Stimulated activated naive CD8-positive, alpha-beta T cell treated with anti-CD3 and anti-CD28 coated beads, Interleukin-15, amount 100 ng/mL, for 72 hours (primary cell): ENCODE results near the gene CKS1B.

Experiments used
- ATAC-seq: fragments of 150-1000 bp; cut with Tn5 transposase; 2 replicates; pipeline ENCODE4 v1.10.0; 2021; ENCODE audit warnings: mild to moderate bottlenecking, moderate library complexity
- DNase-seq, 2 donors: peaks; one replicate each; pipeline ENCODE4 v3.0.0; 2021 to 2022
- H3K27ac Mint-ChIP-seq, 2 donors: one replicate each; pipeline ENCODE4 v1.8.0; 2022; ENCODE audit warnings: mild to moderate bottlenecking in 2 of 2, mixed read lengths in 2 of 2, moderate library complexity in 2 of 2
- H3K27me3 Mint-ChIP-seq: one replicate; pipeline ENCODE4 v1.8.0; 2022; ENCODE audit warnings: mixed read lengths
- H3K4me1 Mint-ChIP-seq: one replicate; pipeline ENCODE4 v1.8.0; 2022; ENCODE audit warnings: mild to moderate bottlenecking, mixed read lengths
- H3K4me3 Mint-ChIP-seq, 2 donors: one replicate each; pipeline ENCODE4 v1.8.0; 2022; ENCODE audit warnings: mild to moderate bottlenecking in 2 of 2, mixed read lengths in 2 of 2, moderate library complexity in 1 of 2
- H3K9me3 Mint-ChIP-seq, 2 donors: one replicate each; pipeline ENCODE4 v1.8.0; 2022; ENCODE audit warnings: mixed read lengths in 2 of 2

Gene CKS1B

GRCh38 chr1:154974102-154974807 lies at the start of gene CKS1B:
TSS of gene CKS1B (plus strand) at chr1:154974681. CDS start at chr1:154974746, 65 bp downstream.
- H3K27me3 Mint-ChIP-seq: no peaks in the 10 kb centered on the region
- peaks cover 39% of the 10 kb centered on the region for H3K4me1 Mint-ChIP-seq
- no peak within 1 kb of the TSS for H3K4me3 Mint-ChIP-seq
- ATAC-seq: peak; percentile 89
- no peaks in the 10 kb centered on the region for H3K9me3 Mint-ChIP-seq
- no peak within 1 kb of the TSS for H3K27ac Mint-ChIP-seq
- peak; percentile 95 to 98 for DNase-seq

GRCh38 chr1:154925335-154926170 lies 48.9 kb upstream of the CKS1B start:
- Mint-ChIP-seq H3K27ac (peak overlapping the region in 1 of 2 donors; percentile 90), H3K9me3 (no peaks in the 10 kb centered on the region), H3K4me3 (no peak overlapping the region), H3K4me1 (peaks cover 12% of the 10 kb centered on the region), H3K27me3 (no peaks in the 10 kb centered on the region)
- DNase-seq (no peak), ATAC-seq (no peak)

- Mint-ChIP-seq H3K27ac (peak overlapping the region; percentile 59 to 90), H3K4me3 (no peak overlapping the region), H3K27me3 (no peaks in the 10 kb centered on the region), H3K9me3 (no peaks in the 10 kb centered on the region), H3K4me1 (peaks cover 12% of the 10 kb centered on the region)
- ATAC-seq: no peak
- DNase-seq: no peak
These were observed 48.3 kb upstream of the CKS1B start for GRCh38 chr1:154926201-154926600.

GRCh38 chr1:154931940-154932487 lies 42.5 kb upstream of the CKS1B start:
- Mint-ChIP-seq H3K4me3 (no peak overlapping the region), H3K27me3 (no peaks in the 10 kb centered on the region), H3K9me3 (no peaks in the 10 kb centered on the region), H3K4me1 (peaks cover 18% of the 10 kb centered on the region), H3K27ac (no peak overlapping the region)
- no peak for DNase-seq
- no peak for ATAC-seq

- no peak for DNase-seq
- H3K4me3 Mint-ChIP-seq: peak overlapping the region in 1 of 2 donors; percentile 25
- H3K27me3 Mint-ChIP-seq: no peaks in the 10 kb centered on the region
- no peak overlapping the region for H3K27ac Mint-ChIP-seq
- no peaks in the 10 kb centered on the region for H3K9me3 Mint-ChIP-seq
- ATAC-seq: no peak
- peaks cover 40% of the 10 kb centered on the region for H3K4me1 Mint-ChIP-seq
These were observed 40.0 kb upstream of the CKS1B start for GRCh38 chr1:154934358-154934948.

DNA sequence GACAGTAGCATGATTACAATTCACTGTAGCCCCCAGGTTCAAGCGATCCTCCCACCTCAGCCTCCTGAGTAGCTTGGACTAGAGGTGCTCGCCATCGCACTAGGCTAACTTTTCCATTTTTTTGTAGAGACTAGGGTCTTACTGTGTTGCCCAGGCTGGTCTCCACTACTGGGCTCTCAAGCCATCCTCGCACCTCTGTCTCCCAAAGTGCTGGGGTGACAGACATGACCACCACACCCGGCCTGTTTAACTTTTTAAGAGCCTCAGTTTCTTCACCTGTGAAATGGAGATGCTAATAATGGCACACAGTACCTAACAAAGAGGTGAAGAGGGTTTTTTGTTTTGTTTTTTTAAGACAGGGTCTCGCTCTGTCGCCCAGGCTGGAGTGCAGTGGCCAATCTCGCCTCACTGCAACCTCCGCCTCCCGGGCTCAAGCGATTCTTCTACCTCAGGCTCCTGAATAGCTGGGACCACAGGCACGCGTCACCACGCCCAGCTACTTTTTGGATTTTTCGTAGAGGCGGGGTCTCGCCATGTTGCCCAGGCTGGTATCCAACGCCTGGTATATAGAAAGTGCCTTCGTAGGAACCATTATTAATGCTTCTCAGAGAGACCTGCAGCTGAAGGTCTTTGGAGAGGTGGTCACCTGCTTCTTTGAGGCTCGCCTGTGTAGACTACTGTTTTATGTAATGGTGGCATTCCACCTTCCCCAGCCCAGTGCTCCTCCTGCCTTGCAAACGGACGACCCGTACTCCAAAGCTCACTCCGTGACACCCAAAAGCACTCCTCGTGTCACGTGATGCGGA lies 38.5 kb upstream of the CKS1B start:
- Mint-ChIP-seq H3K27me3 (no peaks in the 10 kb centered on the region), H3K27ac (peak overlapping the region; percentile 97 to 100), H3K4me1 (peaks cover 51% of the 10 kb centered on the region), H3K4me3 (peak overlapping the region; percentile 91 to 92), H3K9me3 (no peaks in the 10 kb centered on the region)
- DNase-seq: no peak
- ATAC-seq: no peak

DNA sequence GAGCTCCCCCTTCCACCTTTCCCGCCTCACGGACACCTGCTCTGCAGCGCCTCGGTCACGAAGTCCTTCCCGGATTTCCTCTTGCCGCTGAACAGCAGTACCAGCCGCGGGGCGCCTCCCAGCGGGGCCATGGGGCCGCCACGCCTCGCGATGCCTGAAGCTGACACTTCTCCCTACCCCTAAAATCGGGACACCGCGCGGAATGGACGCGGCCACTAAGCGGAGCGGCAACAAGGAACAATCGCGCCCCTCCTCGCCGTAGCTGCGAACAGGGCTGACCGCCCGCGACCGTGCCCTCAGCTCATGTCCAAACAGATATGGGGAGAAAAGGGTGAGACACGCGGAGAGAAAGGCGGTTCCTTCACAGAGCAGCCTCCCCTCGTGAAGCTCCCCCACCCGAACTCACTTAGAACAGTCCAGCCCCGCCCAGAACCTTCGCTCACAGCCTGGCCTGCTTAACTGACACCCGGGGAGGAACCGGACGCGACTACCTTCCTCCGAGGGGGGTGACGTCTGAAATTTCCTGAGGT lies 37.9 kb upstream of the CKS1B start, which contains the start of gene PMVK:
TSS of gene PMVK (minus strand) at position 165 of the 530 bp plus-strand sequence. CDS start at position 131, 34 bp downstream.
- ATAC-seq (peak; percentile 87), DNase-seq (peak; percentile 94 to 95)
- H3K27ac Mint-ChIP-seq: peak within 1 kb of the TSS; percentile 97 to 100
- no peaks in the 10 kb centered on the region for H3K27me3 Mint-ChIP-seq
- H3K4me1 Mint-ChIP-seq: peaks cover 58% of the 10 kb centered on the region
- peak within 1 kb of the TSS; percentile 91 to 92 for H3K4me3 Mint-ChIP-seq
- H3K9me3 Mint-ChIP-seq: no peaks in the 10 kb centered on the region

GRCh38 chr1:154937085-154937987 lies 37.1 kb upstream of the CKS1B start:
- peak; percentile 92 to 94 for DNase-seq
- Mint-ChIP-seq H3K4me1 (peaks cover 65% of the 10 kb centered on the region), H3K4me3 (peak overlapping the region; percentile 91 to 92), H3K9me3 (no peaks in the 10 kb centered on the region), H3K27me3 (no peaks in the 10 kb centered on the region), H3K27ac (peak overlapping the region; percentile 97 to 100)
- peak; percentile 88 for ATAC-seq

- H3K9me3 Mint-ChIP-seq: no peaks in the 10 kb centered on the region
- ATAC-seq: no peak
- H3K4me3 Mint-ChIP-seq: peak overlapping the region; percentile 91 to 92
- H3K4me1 Mint-ChIP-seq: peaks cover 71% of the 10 kb centered on the region
- H3K27me3 Mint-ChIP-seq: no peaks in the 10 kb centered on the region
- no peak for DNase-seq
- peak overlapping the region; percentile 97 to 100 for H3K27ac Mint-ChIP-seq
These were observed 36.5 kb upstream of the CKS1B start for GRCh38 chr1:154937988-154938386.

DNA sequence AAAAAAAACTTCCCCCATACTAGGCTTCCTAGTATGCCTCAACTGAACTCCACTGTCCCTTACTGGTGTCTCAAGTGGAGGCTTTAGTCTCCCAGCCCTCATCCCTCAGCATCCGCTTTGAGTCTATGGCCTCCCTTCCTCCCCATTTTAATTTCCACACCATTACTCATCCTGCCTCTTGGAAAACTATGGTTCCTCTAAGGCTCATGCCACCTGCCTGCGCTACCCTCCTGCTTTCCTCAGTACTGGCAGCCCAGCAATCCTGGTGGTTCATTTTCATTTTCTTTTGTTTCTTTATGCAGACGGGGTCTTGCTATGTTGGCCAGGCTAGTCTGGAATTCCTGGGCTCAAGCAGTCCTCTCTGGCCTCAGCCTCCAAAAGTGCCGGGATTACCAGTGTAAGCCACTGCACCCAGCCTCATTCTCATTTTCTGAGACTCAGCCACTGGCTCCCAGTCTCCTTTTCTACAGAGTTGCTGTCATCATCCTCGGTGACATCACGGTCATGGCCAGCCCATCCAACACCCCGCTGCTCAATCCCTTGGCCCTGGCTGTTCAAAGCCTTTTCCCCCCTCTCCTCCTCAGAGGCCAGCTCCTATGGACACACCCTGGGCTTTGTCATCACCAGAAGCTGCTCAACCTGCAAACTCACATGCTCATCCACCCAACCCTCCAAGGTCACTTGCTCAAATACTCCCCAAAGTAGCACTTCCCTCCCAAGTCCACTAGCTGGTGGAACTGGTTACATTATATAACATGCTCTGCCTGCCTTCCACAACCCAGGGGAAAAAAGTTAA lies 35.7 kb upstream of the CKS1B start:
- Mint-ChIP-seq H3K4me1 (peaks cover 80% of the 10 kb centered on the region), H3K4me3 (peak overlapping the region; percentile 28 to 91), H3K9me3 (no peaks in the 10 kb centered on the region), H3K27ac (peak overlapping the region in 1 of 2 donors; percentile 12), H3K27me3 (no peaks in the 10 kb centered on the region)
- no peak for ATAC-seq
- DNase-seq: no peak

DNA sequence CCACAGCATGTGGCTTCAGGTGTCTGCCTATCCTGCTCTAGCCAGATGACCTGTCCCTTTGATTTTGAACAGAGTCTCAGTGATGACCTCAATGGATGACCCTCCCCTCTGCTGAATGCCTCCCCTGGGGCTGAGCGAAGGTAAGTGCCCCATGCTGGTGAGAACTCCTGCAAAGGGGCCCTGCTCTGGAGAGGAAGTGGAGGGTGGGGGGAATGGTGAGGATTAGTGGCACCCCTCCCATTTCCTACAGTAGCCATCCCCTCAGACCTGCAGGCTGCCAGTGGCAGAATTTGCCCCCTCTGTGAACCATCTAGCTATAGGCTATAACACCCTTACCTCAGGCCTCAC lies 34.3 kb upstream of the CKS1B start:
- H3K27ac Mint-ChIP-seq: peak overlapping the region in 1 of 2 donors; percentile 61
- no peak for DNase-seq
- H3K27me3 Mint-ChIP-seq: no peaks in the 10 kb centered on the region
- peaks cover 84% of the 10 kb centered on the region for H3K4me1 Mint-ChIP-seq
- ATAC-seq: no peak
- peak overlapping the region; percentile 58 to 67 for H3K4me3 Mint-ChIP-seq
- H3K9me3 Mint-ChIP-seq: no peaks in the 10 kb centered on the region

DNA sequence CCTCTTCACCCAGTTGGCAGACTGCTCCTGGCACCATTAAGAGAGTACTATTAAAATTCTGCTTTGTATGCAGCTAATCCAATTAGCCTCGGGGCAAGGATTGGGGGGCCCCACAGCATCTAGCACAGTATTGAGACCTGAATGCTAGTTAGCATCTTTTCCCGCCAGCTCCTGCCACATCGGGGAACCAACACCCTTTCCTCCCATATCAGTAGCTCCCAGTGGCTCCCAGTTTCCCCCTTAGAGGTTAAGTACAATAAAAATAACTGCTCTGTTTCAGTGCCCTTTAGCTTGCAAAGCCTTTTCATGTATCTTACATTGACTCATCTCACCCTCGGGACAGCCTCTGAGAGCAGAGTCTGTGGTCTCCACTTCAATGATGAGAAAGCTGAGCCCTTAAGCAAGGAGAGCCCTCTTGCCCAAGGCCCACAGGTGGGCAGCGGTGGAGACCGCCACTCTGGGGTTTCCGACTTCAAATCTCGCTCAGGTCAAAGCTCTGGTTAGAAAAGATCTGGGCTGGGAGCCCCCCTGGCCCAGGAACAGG lies 33.8 kb upstream of the CKS1B start:
- peak overlapping the region; percentile 47 to 85 for H3K27ac Mint-ChIP-seq
- H3K4me3 Mint-ChIP-seq: peak overlapping the region; percentile 58 to 67
- ATAC-seq: peak; percentile 39

More for the DNA sequence above, 33.8 kb upstream of the CKS1B start:
- DNase-seq: peak in 1 of 2 donors; percentile 53
- no peaks in the 10 kb centered on the region for H3K9me3 Mint-ChIP-seq
- no peaks in the 10 kb centered on the region for H3K27me3 Mint-ChIP-seq
- peaks cover 81% of the 10 kb centered on the region for H3K4me1 Mint-ChIP-seq
